HG02610 (cell line): Measurements from ENCODE around the gene BICDL1.
A peak's percentile ranks its signal among the peaks of the same experiment; 100 is the strongest.

ENCODE experiments used
- ATAC-seq: cut with Tn5 transposase; IDR thresholded peaks from one replicate; pipeline ENCODE4 v1.9.1; 2021; ENCODE audit warnings: mild to moderate bottlenecking, moderate library complexity; ENCODE audit not compliant: unreplicated experiment

Gene BICDL1

GRCh38 chr12:120098756-120099470, 109.9 kb downstream of the BICDL1 start:
- no peak for ATAC-seq

GRCh38 chr12:120099738-120100137, 110.7 kb downstream of the BICDL1 start:
- no peak for ATAC-seq

GRCh38 chr12:120100630-120101029, 111.6 kb downstream of the BICDL1 start:
- ATAC-seq = no peak

GRCh38 chr12:120101182-120101581, 112.1 kb downstream of the BICDL1 start:
- ATAC-seq = no peak

- ATAC-seq = no peak
These were observed 112.6 kb downstream of the BICDL1 start for GRCh38 chr12:120101617-120102016.

GRCh38 chr12:120102189-120103043, 113.4 kb downstream of the BICDL1 start:
- ATAC-seq = no peak

GRCh38 chr12:120103044-120103338, 114.0 kb downstream of the BICDL1 start:
- ATAC-seq = no peak

- no peak for ATAC-seq
These were observed 114.3 kb downstream of the BICDL1 start for GRCh38 chr12:120103371-120103770.

- ATAC-seq = no peak
These were observed 117.1 kb downstream of the BICDL1 start for GRCh38 chr12:120106151-120106550.

GRCh38 chr12:120109570-120110267, 120.7 kb downstream of the BICDL1 start:
- no peak for ATAC-seq

- peak; percentile 71 for ATAC-seq
These were observed 121.8 kb downstream of the BICDL1 start for GRCh38 chr12:120110550-120111501.

- no peak for ATAC-seq
These were observed 126.0 kb downstream of the BICDL1 start for GRCh38 chr12:120115066-120115465.

- peak; percentile 5 for ATAC-seq
These were observed 126.8 kb downstream of the BICDL1 start for GRCh38 chr12:120115692-120116440.

- ATAC-seq = no peak
These were observed 127.4 kb downstream of the BICDL1 start, which contains the start of gene RAB35 for GRCh38 chr12:120116441-120116791. Gene RAB35 (minus strand): TSS chr12:120116753. CDS start chr12:120116650, 103 bp downstream.

GRCh38 chr12:120116792-120117651, 128.0 kb downstream of the BICDL1 start:
- peak; percentile 33 for ATAC-seq

GRCh38 chr12:120117961-120118320, 128.9 kb downstream of the BICDL1 start:
- ATAC-seq = no peak

- no peak for ATAC-seq
These were observed 129.5 kb downstream of the BICDL1 start for GRCh38 chr12:120118321-120119061.

GRCh38 chr12:120119271-120119973, 130.4 kb downstream of the BICDL1 start:
- peak; percentile 42 for ATAC-seq
